ENCODE data around the gene PRSS37.

PRSS37 gene

GRCh38 chr7:141788296-141788695 is 53.0 kb downstream of the PRSS37 start:
- no peak for DNase-seq (ENCODE audit: low read depth)
